Iris pigment epithelial cell (primary cell): ENCODE data around the gene FLNB.
"Not testable (repeated sequence)": the region's sequence is repeated elsewhere in the genome, so short reads cannot be mapped to it uniquely, and the experiment has no call there.

ENCODE experiments used
- DNase-seq: peaks from one replicate; pipeline ENCODE4 v3.0.0-alpha.2; 2011; ENCODE audit warnings: low read depth

The FLNB gene

GRCh38 chr3:58052373-58053273 is 44.4 kb downstream of the FLNB start:
- peak; percentile 99 for DNase-seq

- no peak for DNase-seq
Measured at GRCh38 chr3:58054652-58055051, 46.4 kb downstream of the FLNB start.

- no peak for DNase-seq
Measured at GRCh38 chr3:58055314-58055713, 47.1 kb downstream of the FLNB start.

GRCh38 chr3:58055891-58056290 is 47.7 kb downstream of the FLNB start:
- not testable (repeated sequence) for DNase-seq

GRCh38 chr3:58058361-58059263 is 50.4 kb downstream of the FLNB start:
- no peak for DNase-seq

GRCh38 chr3:58059349-58060321 is 51.4 kb downstream of the FLNB start:
- DNase-seq = peak; percentile 97

GRCh38 chr3:58062472-58062871 is 54.2 kb downstream of the FLNB start:
- no peak for DNase-seq

GRCh38 chr3:58063022-58063815 is 55.0 kb downstream of the FLNB start:
- DNase-seq = peak; percentile 90

GRCh38 chr3:58064923-58065638 is 56.9 kb downstream of the FLNB start:
- DNase-seq = no peak

- no peak for DNase-seq
Measured at GRCh38 chr3:58065700-58066167, 57.5 kb downstream of the FLNB start.

GRCh38 chr3:58066842-58067241 is 58.6 kb downstream of the FLNB start:
- DNase-seq = peak; percentile 63

GRCh38 chr3:58068122-58068809 is 60.0 kb downstream of the FLNB start:
- DNase-seq = no peak

- no peak for DNase-seq
Measured at GRCh38 chr3:58071480-58071971, 63.3 kb downstream of the FLNB start.

- peak; percentile 82 for DNase-seq
Measured at GRCh38 chr3:58072052-58072762, 64.0 kb downstream of the FLNB start.

GRCh38 chr3:58072763-58073130 is 64.5 kb downstream of the FLNB start:
- no peak for DNase-seq

GRCh38 chr3:58073301-58074108 is 65.3 kb downstream of the FLNB start:
- DNase-seq = no peak

GRCh38 chr3:58074116-58074715 is 66.0 kb downstream of the FLNB start:
- DNase-seq = no peak
